Measurements from ENCODE around the gene RGS3.

RGS3 gene

GRCh38 chr9:113599646-113600022 lies 136.1 kb downstream of the RGS3 start:
- H3K27ac ChIP-seq, result no peak overlapping the region
- TF ChIP-seq ZFX (IDR thresholded peaks at IDR 0.05), result no peak
- TF ChIP-seq, protein P1, sequence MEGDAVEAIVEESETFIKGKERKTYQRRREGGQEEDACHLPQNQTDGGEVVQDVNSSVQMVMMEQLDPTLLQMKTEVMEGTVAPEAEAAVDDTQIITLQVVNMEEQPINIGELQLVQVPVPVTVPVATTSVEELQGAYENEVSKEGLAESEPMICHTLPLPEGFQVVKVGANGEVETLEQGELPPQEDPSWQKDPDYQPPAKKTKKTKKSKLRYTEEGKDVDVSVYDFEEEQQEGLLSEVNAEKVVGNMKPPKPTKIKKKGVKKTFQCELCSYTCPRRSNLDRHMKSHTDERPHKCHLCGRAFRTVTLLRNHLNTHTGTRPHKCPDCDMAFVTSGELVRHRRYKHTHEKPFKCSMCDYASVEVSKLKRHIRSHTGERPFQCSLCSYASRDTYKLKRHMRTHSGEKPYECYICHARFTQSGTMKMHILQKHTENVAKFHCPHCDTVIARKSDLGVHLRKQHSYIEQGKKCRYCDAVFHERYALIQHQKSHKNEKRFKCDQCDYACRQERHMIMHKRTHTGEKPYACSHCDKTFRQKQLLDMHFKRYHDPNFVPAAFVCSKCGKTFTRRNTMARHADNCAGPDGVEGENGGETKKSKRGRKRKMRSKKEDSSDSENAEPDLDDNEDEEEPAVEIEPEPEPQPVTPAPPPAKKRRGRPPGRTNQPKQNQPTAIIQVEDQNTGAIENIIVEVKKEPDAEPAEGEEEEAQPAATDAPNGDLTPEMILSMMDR (conservative IDR thresholded peaks at IDR 0.05), result no peak

DNA sequence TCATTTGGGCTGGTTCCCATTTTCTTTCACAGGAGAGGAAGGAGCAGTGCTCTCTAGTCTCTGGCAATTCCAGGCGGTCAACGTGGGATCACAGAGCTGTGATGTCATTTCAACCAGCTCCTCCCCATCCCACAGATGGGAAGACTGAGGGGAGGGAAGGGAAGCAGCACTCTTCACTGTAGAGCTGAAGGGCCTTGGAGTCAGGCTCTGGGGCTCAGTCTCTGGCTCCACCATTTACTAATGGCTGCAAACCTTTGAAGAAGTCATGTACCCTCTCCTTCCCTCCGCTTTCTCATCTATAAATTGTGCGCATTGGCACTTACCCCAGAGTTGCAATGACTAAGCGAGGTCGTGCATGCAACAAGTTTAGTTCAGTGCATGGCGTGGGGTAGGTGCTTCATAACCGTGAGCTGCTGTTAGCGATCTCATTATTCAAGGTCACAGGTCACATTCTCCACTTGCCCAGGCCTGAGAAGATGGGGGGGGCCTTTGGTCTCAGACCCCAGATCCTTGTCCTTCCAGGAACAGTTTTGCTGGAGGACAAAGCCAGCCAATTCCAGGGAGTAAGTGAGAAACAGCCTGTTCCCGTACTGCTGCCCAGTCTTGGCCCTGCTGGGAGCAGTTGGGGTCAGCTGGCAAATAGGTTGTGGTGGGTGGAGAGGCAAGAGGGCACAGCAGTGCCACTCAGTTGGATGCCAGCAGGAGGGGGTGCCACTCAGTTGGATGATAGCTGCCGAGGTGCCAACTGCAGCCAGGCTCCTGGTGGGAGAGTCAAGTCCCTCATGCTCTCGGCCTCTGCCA lies 136.7 kb downstream of the RGS3 start:
- H3K27ac ChIP-seq, result no peak overlapping the region
- TF ChIP-seq, protein P1 (conservative IDR thresholded peaks at IDR 0.05), result no peak
- TF ChIP-seq ZFX (IDR thresholded peaks at IDR 0.05), result no peak

GRCh38 chr9:113600871-113601614 lies 137.5 kb downstream of the RGS3 start:
- TF ChIP-seq ZFX (IDR thresholded peaks at IDR 0.05), result no peak
- TF ChIP-seq, protein P1 (conservative IDR thresholded peaks at IDR 0.05), result no peak
- no peak overlapping the region for H3K27ac ChIP-seq

DNA sequence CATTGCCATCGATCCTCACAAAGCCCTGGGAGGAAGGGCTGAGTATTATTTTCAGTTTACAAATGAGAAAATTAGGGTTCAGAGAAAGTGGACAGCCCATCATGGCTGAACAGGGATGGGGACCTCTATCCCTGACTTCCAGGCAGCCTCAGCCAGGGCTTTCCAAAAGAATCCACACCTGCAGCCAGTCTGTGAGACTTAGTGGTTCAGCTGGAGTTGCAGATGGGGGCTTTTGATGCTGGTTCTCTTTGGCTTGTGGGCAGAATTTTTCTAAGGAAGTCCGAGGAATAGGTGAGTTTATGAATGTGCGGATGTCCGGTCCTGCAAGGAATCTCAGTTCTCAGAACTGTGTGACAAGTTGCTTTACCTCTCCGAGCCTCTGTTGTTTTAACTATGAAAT lies 138.1 kb downstream of the RGS3 start:
- TF ChIP-seq, protein P1 (conservative IDR thresholded peaks at IDR 0.05), result no peak
- TF ChIP-seq ZFX (IDR thresholded peaks at IDR 0.05), result no peak
- H3K27ac ChIP-seq, result no peak overlapping the region

- H3K27ac ChIP-seq, result no peak overlapping the region
- TF ChIP-seq, protein P1 (conservative IDR thresholded peaks at IDR 0.05), result no peak
- no peak for TF ChIP-seq ZFX (IDR thresholded peaks at IDR 0.05)
These were observed 138.9 kb downstream of the RGS3 start for GRCh38 chr9:113602126-113603047.

DNA sequence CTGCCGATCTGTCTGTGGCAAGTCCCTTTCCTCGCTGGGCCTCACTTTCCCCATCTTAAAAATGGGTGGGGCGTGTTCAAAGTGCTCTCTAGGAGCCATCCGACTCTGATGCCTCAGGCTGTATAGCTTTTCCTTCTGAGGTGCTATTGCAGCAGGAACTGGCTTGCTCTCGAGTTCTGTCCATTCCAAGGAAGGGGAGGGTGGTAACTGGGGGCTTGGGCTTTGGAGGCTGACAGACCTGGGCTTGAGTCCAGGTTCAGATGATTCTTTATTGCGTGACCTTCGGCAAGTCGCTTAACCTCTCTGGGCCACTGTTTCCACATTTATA lies 139.5 kb downstream of the RGS3 start:
- H3K27ac ChIP-seq, result no peak overlapping the region
- TF ChIP-seq, protein P1 (conservative IDR thresholded peaks at IDR 0.05), result no peak
- no peak for TF ChIP-seq ZFX (IDR thresholded peaks at IDR 0.05)
